ENCODE measurements around the gene FBP1.

DNA sequence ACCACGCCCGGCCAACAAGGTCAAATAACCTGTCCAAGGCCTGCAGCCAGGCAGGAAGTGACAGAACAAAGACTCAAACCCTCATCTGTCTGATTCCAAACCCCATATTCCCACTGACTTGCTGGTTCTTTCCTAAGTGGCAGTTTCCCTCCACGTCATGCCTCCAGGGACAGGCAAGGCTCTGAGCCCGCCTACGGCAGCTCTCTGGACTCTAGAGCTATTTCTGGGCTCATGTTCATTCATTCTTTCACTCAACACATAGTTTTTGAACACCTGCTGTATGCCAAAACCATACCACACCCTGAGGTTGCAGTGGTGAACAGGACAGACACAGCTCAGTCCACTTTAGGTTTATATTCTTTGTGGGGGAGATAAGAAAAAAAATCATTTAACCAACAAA, 5.2 kb upstream of the FBP1 start:
- TF ChIP-seq, protein P1, sequence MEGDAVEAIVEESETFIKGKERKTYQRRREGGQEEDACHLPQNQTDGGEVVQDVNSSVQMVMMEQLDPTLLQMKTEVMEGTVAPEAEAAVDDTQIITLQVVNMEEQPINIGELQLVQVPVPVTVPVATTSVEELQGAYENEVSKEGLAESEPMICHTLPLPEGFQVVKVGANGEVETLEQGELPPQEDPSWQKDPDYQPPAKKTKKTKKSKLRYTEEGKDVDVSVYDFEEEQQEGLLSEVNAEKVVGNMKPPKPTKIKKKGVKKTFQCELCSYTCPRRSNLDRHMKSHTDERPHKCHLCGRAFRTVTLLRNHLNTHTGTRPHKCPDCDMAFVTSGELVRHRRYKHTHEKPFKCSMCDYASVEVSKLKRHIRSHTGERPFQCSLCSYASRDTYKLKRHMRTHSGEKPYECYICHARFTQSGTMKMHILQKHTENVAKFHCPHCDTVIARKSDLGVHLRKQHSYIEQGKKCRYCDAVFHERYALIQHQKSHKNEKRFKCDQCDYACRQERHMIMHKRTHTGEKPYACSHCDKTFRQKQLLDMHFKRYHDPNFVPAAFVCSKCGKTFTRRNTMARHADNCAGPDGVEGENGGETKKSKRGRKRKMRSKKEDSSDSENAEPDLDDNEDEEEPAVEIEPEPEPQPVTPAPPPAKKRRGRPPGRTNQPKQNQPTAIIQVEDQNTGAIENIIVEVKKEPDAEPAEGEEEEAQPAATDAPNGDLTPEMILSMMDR (IDR thresholded peaks at IDR 0.05 in 4 of 5, conservative IDR thresholded peaks at IDR 0.05 in 1 of 5): no peak
- no peak for TF ChIP-seq POLR2A (IDR thresholded peaks at IDR 0.05)
